GM10266 (cell line): ENCODE measurements around the gene ALPP.

Experiments
- DNase-seq: peaks from one replicate; pipeline ENCODE4 v3.0.0; 2012; ENCODE audit errors: extremely low spot score
- CTCF ChIP-seq: IDR thresholded peaks from 2 replicates; pipeline ENCODE4 v1.5.1; 2012; ENCODE audit warnings: mild to moderate bottlenecking, low read depth; ENCODE audit not compliant: control insufficient read depth, insufficient read depth; ENCODE audit errors: missing control alignments

The ALPP gene

DNA sequence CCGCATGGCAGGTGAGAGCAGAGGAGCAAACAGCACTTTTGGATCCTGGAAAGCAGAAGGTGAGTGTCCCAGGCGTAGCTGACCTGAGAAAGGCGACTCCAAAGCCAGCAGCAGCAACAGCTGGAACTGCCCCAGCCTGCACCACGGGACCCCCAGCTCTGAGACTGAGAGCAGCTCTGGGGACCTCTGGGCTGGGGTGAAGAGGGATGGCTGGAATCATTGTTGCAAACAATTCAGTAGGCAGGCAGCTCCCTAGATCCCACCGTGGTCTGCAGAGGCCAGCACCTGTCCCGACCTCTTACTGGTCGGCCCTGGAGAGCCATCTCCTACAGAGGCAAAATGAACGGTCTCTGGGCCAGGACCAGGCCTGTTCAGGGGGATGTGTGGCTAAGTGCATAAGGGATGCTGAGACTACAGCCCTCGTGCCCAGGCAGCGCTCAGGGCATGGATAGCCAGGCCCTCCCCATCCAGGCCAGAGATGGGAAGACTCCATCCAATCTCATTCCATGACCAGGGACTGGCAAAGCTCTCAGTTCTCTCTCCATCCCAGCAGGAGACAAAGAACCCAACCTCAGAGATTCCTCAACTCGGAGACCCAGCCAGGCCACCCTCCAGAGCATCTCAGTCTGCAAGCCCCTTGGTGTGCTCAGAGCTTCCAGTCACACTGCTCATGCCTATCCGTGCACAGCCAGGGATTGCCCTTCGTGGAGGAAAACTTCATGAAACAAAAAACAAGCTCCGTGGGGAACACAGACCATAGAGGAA lies 38.2 kb upstream of the ALPP start:
- no peak for TF ChIP-seq CTCF

GRCh38 chr2:232341061-232341738 lies 37.4 kb upstream of the ALPP start:
- DNase-seq: no peak
- TF ChIP-seq CTCF: no peak

More for the DNA sequence above, 38.2 kb upstream of the ALPP start:
- DNase-seq: no peak

- TF ChIP-seq CTCF: no peak
- no peak for DNase-seq
These were observed 36.8 kb upstream of the ALPP start for GRCh38 chr2:232341739-232342126.

GRCh38 chr2:232342635-232343565 lies 35.7 kb upstream of the ALPP start:
- no peak for DNase-seq
- no peak for TF ChIP-seq CTCF

GRCh38 chr2:232343821-232344220 lies 34.7 kb upstream of the ALPP start:
- no peak for DNase-seq
- TF ChIP-seq CTCF: no peak

GRCh38 chr2:232345251-232345650 lies 33.3 kb upstream of the ALPP start:
- TF ChIP-seq CTCF: no peak
- no peak for DNase-seq
